T-cell (primary cell): Measurements from ENCODE around the gene KLF9. TPM values are rescaled to one million over a fixed set of nuclear protein-coding genes. Genes with fewer than 3 reads are reported as not detected.

Experiments used
- ATAC-seq, 4 experiments: fragments of 200-7000 bp in 3 of 4; fragments of 150-1000 bp in 1 of 4; cut with Tn5 transposase; replicated peaks in 1 of 4; 1 replicate in 3 of 4; 2 replicates in 1 of 4; pipeline ENCODE4 v1.10.0; 2021; ENCODE audit warnings: moderate library complexity in 3 of 4, mild to moderate bottlenecking in 2 of 4, moderate number of reproducible peaks in 1 of 4
- CTCF ChIA-PET, 2 donors: fragments of 300-600 bp; sonication (Branson Sonifier 250); formaldehyde crosslinking; loops; one replicate each; lab custom pipeline; 2022; ENCODE audit warnings: antibody characterized with exemption in 2 of 2; lab: Charles Lee
- POLR2A ChIA-PET, 2 donors: fragments of 300-600 bp; sonication (Branson Sonifier 250); formaldehyde crosslinking; loops; one replicate each; lab custom pipeline; 2022; ENCODE audit warnings: antibody characterized with exemption in 2 of 2; lab: Charles Lee
- DNase-seq, 35 experiments: peaks; one replicate each; pipeline versions ENCODE4 v3.0.0 to v3.0.0-alpha.2; 2013 to 2023
- H3K27ac ChIP-seq: one replicate; pipeline ENCODE4 v1.5.1; 2013; ENCODE audit warnings: low read length
- H3K27me3 ChIP-seq, 2 experiments: replicated peaks in 1 of 2; 1 replicate in 1 of 2; 2 replicates in 1 of 2; pipeline versions ENCODE4 v1.6.1 to v1.7.0; 2013; ENCODE audit warnings: low read length in 1 of 2, mixed read lengths in 1 of 2; ENCODE audit not compliant: control insufficient read depth in 2 of 2, insufficient read depth in 2 of 2; ENCODE audit errors: extremely low read depth in 1 of 2
- H3K36me3 ChIP-seq, 2 donors: 1 replicate in 1 of 2; 2 replicates in 1 of 2; pipeline versions ENCODE4 v1.6.1 to v1.7.0; 2013; ENCODE audit warnings: low read length in 1 of 2; ENCODE audit not compliant: control insufficient read depth in 2 of 2, insufficient read depth in 1 of 2; ENCODE audit errors: extremely low read depth in 1 of 2
- H3K4me1 ChIP-seq, 2 experiments: 1 replicate in 1 of 2; 2 replicates in 1 of 2; pipeline versions ENCODE4 v1.6.1 to v1.7.0; 2013; ENCODE audit warnings: low read length in 2 of 2, mixed read lengths in 1 of 2; ENCODE audit not compliant: insufficient read depth in 2 of 2, control insufficient read depth in 1 of 2; ENCODE audit errors: extremely low read depth in 1 of 2
- H3K4me3 ChIP-seq, 2 donors: 1 replicate in 1 of 2; 2 replicates in 1 of 2; pipeline versions ENCODE4 v1.5.1 to v1.7.0; 2013; ENCODE audit warnings: mild to moderate bottlenecking in 2 of 2, low read length in 1 of 2, moderate library complexity in 1 of 2; ENCODE audit not compliant: control insufficient read depth in 1 of 2; ENCODE audit errors: extremely low read depth in 1 of 2
- H3K9me3 ChIP-seq: 2 replicates; pipeline ENCODE4 v1.7.0; 2013
- H3K27ac Mint-ChIP-seq, 2 donors: one replicate each; pipeline ENCODE4 v1.8.0; 2020 to 2021; ENCODE audit warnings: mild to moderate bottlenecking in 2 of 2, mixed read lengths in 2 of 2
- H3K27me3 Mint-ChIP-seq, 2 donors: one replicate each; pipeline ENCODE4 v1.8.0; 2021 to 2022; ENCODE audit warnings: mixed read lengths in 2 of 2
- H3K36me3 Mint-ChIP-seq: one replicate; pipeline ENCODE4 v1.8.0; 2021; ENCODE audit warnings: mixed read lengths
- H3K4me1 Mint-ChIP-seq, 3 donors: one replicate each; pipeline ENCODE4 v1.8.0; 2020 to 2022; ENCODE audit warnings: mixed read lengths in 3 of 3, mild to moderate bottlenecking in 1 of 3
- H3K4me3 Mint-ChIP-seq, 3 donors: one replicate each; pipeline ENCODE4 v1.8.0; 2020 to 2022; ENCODE audit warnings: mild to moderate bottlenecking in 3 of 3, mixed read lengths in 3 of 3, moderate library complexity in 3 of 3
- H3K9me3 Mint-ChIP-seq, 3 donors: one replicate each; pipeline ENCODE4 v1.8.0; 2020 to 2022; ENCODE audit warnings: mixed read lengths in 3 of 3
- WGBS: methylation state at CpG from one replicate; pipeline ENCODE4 v1.1.5; 2013; ENCODE audit warnings: missing lambda C conversion rate; ENCODE audit not compliant: insufficient coverage; 5-methylcytosine and 5-hydroxymethylcytosine counted together
- total RNA-seq, 35 experiments: library from RNA in 6 of 35; stranded (reverse) in 6 of 35; fragments of 120-200 nt in 1 of 35; gene quantifications; one replicate each; pipeline versions ENCODE4 v1.2.1 to v1.2.4 and lab custom pipeline; 2013 to 2026

Gene KLF9
- total RNA-seq, 5 donors from 2014 or later (not counting 1 experiment from before 2014, with no cell fraction given), result 21.7 to 91.7 (median 23.6) TPM

DNA sequence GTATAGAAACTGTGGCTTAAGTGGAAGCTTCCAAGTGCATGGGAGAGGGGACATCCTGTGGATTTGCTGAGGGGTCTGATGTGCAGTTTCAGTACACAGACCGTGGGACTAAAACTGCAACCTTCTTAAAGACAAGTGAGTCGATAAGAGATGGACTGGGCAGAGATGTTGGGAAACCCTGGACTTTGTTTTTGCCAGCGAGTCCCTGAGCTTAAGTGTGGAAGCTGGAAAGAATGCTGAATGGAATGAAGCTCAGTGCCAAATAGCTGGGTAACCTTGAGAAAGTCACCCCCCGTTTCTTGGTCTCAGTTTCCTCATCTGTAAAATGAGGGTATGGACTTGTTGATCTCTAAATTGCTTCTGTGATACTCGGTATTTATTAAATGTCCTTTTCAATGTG is 37.3 kb upstream of the KLF9 start:
- Histone ChIP-seq H3K4me1 (no peaks in the 10 kb centered on the region), H3K27ac (no peak overlapping the region), H3K36me3 (no peaks in the 10 kb centered on the region), H3K9me3 (no peaks in the 10 kb centered on the region), H3K27me3 (no peaks in the 10 kb centered on the region), H3K4me3 (no peak overlapping the region)
- H3K9me3 Mint-ChIP-seq, result no peaks in the 10 kb centered on the region
- DNase-seq, result no peak
- POLR2A ChIA-PET, result no interaction called here
- H3K27me3 Mint-ChIP-seq, result no peaks in the 10 kb centered on the region
- no peak overlapping the region for H3K27ac Mint-ChIP-seq
- no peak for ATAC-seq
- no peaks in the 10 kb centered on the region for H3K4me1 Mint-ChIP-seq
- H3K36me3 Mint-ChIP-seq, result no peaks in the 10 kb centered on the region
- H3K4me3 Mint-ChIP-seq, result no peak overlapping the region
- WGBS, result 96% methylated on average over 3 of the region's 5 CpGs
- CTCF ChIA-PET, result interaction anchor here in 1 of 2 donors (0.6 kb wide), 1 partner anchor 197 kb away, joined by 3 read pairs; no protein-coding TSS in a partner anchor

DNA sequence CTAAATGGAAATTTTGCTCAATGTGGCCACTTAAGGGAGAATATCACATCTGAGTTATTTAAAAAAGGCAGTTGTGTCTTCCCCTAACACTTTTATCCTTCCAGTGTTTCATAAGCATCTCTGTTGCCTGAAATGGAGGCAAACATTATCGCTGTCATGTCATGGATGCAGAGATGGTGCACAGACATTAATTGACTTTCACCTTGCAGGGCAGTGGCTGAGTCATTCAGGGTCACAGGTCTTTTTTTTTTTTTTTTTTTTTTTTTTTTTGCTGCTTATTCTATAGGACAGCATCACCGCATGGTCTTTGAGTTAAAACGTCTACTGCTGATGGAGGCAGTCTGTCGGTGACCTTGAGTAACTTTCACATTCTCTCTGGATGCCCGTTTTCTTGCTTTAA is 36.3 kb upstream of the KLF9 start:
- H3K9me3 Mint-ChIP-seq, result no peaks in the 10 kb centered on the region
- WGBS, result no CpG with 5 or more reads among the region's 5 CpGs
- ATAC-seq, result no peak
- POLR2A ChIA-PET, result no interaction called here
- Histone ChIP-seq H3K9me3 (no peaks in the 10 kb centered on the region), H3K4me1 (no peaks in the 10 kb centered on the region), H3K4me3 (no peak overlapping the region), H3K27ac (no peak overlapping the region), H3K36me3 (no peaks in the 10 kb centered on the region), H3K27me3 (no peaks in the 10 kb centered on the region)
- H3K27ac Mint-ChIP-seq, result no peak overlapping the region
- no peaks in the 10 kb centered on the region for H3K27me3 Mint-ChIP-seq
- CTCF ChIA-PET, result interaction anchor here in 1 of 2 donors (1.0 kb wide), 1 partner anchor 36 kb away, joined by 3 read pairs; no protein-coding TSS in a partner anchor
- no peak overlapping the region for H3K4me3 Mint-ChIP-seq
- no peaks in the 10 kb centered on the region for H3K4me1 Mint-ChIP-seq
- no peaks in the 10 kb centered on the region for H3K36me3 Mint-ChIP-seq
- no peak for DNase-seq

DNA sequence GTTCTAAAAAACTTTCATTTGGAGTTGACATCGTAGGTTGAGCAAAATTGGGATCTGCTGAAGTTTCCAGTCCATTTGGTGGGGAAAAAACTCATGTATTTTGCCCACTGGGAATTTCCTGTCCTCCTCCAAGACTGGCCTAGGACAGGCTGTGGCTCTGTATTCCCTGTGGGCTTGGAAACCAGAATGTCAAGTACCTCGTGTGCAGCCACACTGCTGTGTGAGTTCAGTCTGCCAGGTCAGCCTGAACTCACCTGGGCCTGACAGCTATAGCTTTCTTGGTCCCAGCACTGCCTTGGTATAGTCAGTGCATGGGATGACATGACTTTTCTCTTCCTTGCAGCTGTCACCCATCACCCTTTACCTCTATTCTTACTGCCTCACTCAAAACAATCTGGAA is 35.0 kb upstream of the KLF9 start:
- H3K4me1 Mint-ChIP-seq, result no peaks in the 10 kb centered on the region
- ChIA-PET CTCF (no interaction called here), POLR2A (no interaction called here)
- H3K9me3 Mint-ChIP-seq, result no peaks in the 10 kb centered on the region
- no peaks in the 10 kb centered on the region for H3K27me3 Mint-ChIP-seq
- H3K4me3 Mint-ChIP-seq, result no peak overlapping the region
- H3K36me3 Mint-ChIP-seq, result no peaks in the 10 kb centered on the region
- H3K27ac Mint-ChIP-seq, result no peak overlapping the region
- no peak for DNase-seq
- no peaks in the 10 kb centered on the region for H3K4me1 ChIP-seq
- H3K27me3 ChIP-seq, result no peaks in the 10 kb centered on the region
- no peak overlapping the region for H3K4me3 ChIP-seq
- H3K27ac ChIP-seq, result no peak overlapping the region
- no peaks in the 10 kb centered on the region for H3K36me3 ChIP-seq
- ATAC-seq, result no peak
- H3K9me3 ChIP-seq, result no peaks in the 10 kb centered on the region
- 70% methylated on average over 2 of the region's 2 CpGs for WGBS

DNA sequence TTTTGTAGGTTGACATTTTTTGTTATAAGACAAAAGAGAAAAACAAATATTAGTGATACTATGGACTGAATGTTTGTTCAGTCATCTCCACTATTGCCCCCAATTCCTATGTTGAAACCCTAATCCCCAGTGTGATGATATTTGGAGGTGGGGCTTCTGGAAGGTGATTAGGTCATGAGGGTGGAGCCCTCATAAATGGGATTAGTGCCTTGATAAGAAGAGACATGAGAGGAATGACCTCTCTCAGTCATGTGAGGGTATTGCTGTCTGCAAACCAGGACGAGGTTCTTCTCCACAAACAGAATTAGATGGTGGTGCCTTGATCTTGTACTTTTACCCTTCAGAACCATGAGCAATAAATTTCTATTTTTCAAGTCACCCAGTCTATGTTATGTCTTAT is 34.5 kb upstream of the KLF9 start:
- ChIA-PET CTCF (no interaction called here), POLR2A (no interaction called here)
- Mint-ChIP-seq H3K9me3 (no peaks in the 10 kb centered on the region), H3K36me3 (no peaks in the 10 kb centered on the region), H3K27me3 (no peaks in the 10 kb centered on the region), H3K27ac (no peak overlapping the region), H3K4me1 (no peaks in the 10 kb centered on the region), H3K4me3 (no peak overlapping the region)
- no CpG with 5 or more reads among the region's 1 CpG for WGBS
- H3K27ac ChIP-seq, result no peak overlapping the region
- DNase-seq (no peak), ATAC-seq (no peak)
- no peaks in the 10 kb centered on the region for H3K27me3 ChIP-seq
- no peaks in the 10 kb centered on the region for H3K36me3 ChIP-seq
- no peaks in the 10 kb centered on the region for H3K4me1 ChIP-seq
- no peak overlapping the region for H3K4me3 ChIP-seq
- no peaks in the 10 kb centered on the region for H3K9me3 ChIP-seq

DNA sequence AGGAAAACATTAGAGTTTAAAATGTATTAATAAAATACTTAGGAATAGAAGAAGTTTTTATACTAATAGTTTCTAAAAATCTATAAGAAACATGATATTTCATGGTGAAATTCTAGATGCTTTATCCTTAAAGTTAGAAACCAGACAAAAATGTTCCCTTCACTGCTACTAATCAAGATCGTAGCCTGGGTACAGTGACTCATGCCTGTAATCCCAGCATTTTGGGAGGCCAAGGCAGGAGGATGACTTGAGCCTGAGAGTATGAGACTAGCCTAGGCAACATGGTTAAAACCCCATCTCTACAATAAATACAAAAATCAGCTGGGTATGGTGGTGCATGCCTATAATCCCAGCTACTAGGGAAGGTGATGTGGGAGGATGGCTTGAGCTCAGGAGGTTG is 30.4 kb upstream of the KLF9 start:
- no CpG with 5 or more reads among the region's 1 CpG for WGBS
- H3K27ac Mint-ChIP-seq, result no peak overlapping the region
- Histone ChIP-seq H3K27ac (no peak overlapping the region), H3K4me1 (no peaks in the 10 kb centered on the region), H3K9me3 (no peaks in the 10 kb centered on the region), H3K36me3 (no peaks in the 10 kb centered on the region), H3K27me3 (no peaks in the 10 kb centered on the region), H3K4me3 (no peak overlapping the region)
- H3K4me3 Mint-ChIP-seq, result no peak overlapping the region
- H3K36me3 Mint-ChIP-seq, result no peaks in the 10 kb centered on the region
- H3K9me3 Mint-ChIP-seq, result no peaks in the 10 kb centered on the region
- ChIA-PET POLR2A (interaction anchor here (0.6 to 0.7 kb wide), 2 partner anchors 9 to 17 kb away, joined by 4 read pairs; no protein-coding TSS in a partner anchor), CTCF (interaction anchor here in 1 of 2 donors (0.6 kb wide), 1 partner anchor 45 kb away, joined by 3 read pairs; no protein-coding TSS in a partner anchor)
- DNase-seq (no peak), ATAC-seq (no peak)
- H3K4me1 Mint-ChIP-seq, result no peaks in the 10 kb centered on the region
- no peaks in the 10 kb centered on the region for H3K27me3 Mint-ChIP-seq

DNA sequence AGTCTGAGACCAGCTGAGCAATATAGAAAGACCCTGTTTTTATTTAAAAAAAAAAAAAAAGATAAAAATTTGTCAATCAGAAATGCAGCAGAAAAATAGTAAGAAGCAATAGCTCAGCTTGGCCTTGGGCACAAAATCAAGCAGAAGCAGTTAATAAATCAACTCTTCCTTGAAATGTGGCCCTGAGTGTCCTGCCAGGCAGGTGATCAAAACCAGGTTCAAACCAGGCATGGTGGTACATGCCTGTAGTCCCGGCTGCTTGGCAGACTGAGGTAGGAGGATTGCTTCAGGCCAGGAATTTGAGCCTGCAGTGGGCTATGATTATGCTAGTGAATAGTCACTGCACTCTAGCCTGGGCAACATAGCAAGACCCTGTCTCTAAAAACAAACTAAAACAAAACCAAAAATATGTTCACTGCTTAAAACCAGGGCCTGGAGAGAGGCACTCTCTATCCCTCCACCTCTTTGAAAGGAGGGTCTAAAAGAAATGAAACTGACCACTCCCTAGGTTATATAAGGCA is 27.9 kb upstream of the KLF9 start:
- Mint-ChIP-seq H3K4me1 (peaks cover 8 to 10% (median 9%) of the 10 kb centered on the region in 3 donors), H3K36me3 (no peaks in the 10 kb centered on the region), H3K27ac (no peak overlapping the region), H3K27me3 (peaks cover 3 to 4% of the 10 kb centered on the region in 2 donors), H3K4me3 (no peak overlapping the region), H3K9me3 (no peaks in the 10 kb centered on the region)
- Histone ChIP-seq H3K36me3 (no peaks in the 10 kb centered on the region), H3K4me3 (no peak overlapping the region), H3K4me1 (no peaks in the 10 kb centered on the region), H3K9me3 (no peaks in the 10 kb centered on the region), H3K27me3 (no peaks in the 10 kb centered on the region), H3K27ac (no peak overlapping the region)
- ChIA-PET CTCF (no interaction called here), POLR2A (no interaction called here)
- no peak for ATAC-seq
- WGBS, result 83% methylated on average over 1 of the region's 1 CpG
- DNase-seq, result no peak

DNA sequence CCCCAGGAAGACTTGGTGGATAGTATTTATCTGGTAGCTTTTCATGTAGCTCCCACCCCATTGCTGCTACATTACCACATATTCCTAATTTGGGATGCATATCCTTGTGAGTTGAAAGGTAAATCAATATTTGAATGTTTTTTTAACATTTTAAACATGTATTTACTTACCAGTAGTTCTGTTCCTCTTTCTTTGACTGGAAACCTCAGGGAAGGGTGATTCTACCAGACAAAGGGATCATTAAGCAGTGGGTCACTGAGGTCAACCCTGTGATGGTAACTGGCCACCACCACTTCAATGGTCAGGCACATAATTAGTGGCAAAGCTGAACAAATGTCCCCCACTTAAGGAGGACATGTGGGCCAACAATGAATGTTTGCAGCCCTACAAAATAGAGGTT is 27.2 kb upstream of the KLF9 start:
- Mint-ChIP-seq H3K36me3 (no peaks in the 10 kb centered on the region), H3K4me3 (no peak overlapping the region), H3K27ac (no peak overlapping the region), H3K27me3 (peaks cover 3 to 4% of the 10 kb centered on the region in 2 donors), H3K9me3 (no peaks in the 10 kb centered on the region), H3K4me1 (peaks cover 8 to 10% (median 9%) of the 10 kb centered on the region in 3 donors)
- ATAC-seq, result no peak
- Histone ChIP-seq H3K4me3 (no peak overlapping the region), H3K36me3 (no peaks in the 10 kb centered on the region), H3K4me1 (no peaks in the 10 kb centered on the region), H3K27ac (no peak overlapping the region), H3K27me3 (no peaks in the 10 kb centered on the region), H3K9me3 (no peaks in the 10 kb centered on the region)
- POLR2A ChIA-PET, result no interaction called here
- CTCF ChIA-PET, result no interaction called here
- no peak for DNase-seq
